SK-N-MC (cell line): ENCODE data around the gene MEIOB.

Experiments
- EZH2 ChIP-seq: fragments of 200-600 bp; sonication (generic); IDR thresholded peaks from one replicate; pipeline ENCODE4 v1.6.1; 2017; ENCODE audit warnings: antibody characterized with exemption
- FOXP2 ChIP-seq: optimal IDR thresholded peaks from 2 replicates; pipeline ENCODE3; 2011; ENCODE audit warnings: mild to moderate bottlenecking, moderate library complexity; ENCODE audit not compliant: insufficient read depth; ENCODE audit errors: extremely low read length, control extremely low read depth
- POLR2AphosphoS5 ChIP-seq: IDR thresholded peaks from 2 replicates; pipeline ENCODE4 v1.6.1; 2012; ENCODE audit warnings: mild to moderate bottlenecking, low read depth, low read length, borderline replicate concordance

GRCh38 chr16:1907226-1907860, 35.4 kb upstream of the MEIOB start:
- TF ChIP-seq POLR2AphosphoS5 (no peak), EZH2 (no peak), FOXP2 (no peak)
